HG03521 (cell line): ENCODE data around the gene TNFSF13.

ENCODE experiments used
- ATAC-seq: cut with Tn5 transposase; IDR thresholded peaks from one replicate; pipeline ENCODE4 v1.9.1; 2021; ENCODE audit warnings: mild to moderate bottlenecking, moderate library complexity; ENCODE audit not compliant: unreplicated experiment

TNFSF13 gene

GRCh38 chr17:7558544-7559319, at the start of gene TNFSF13:
Gene TNFSF13, plus strand, starts transcription at chr17:7558750. Its CDS starts 290 bp downstream, at chr17:7559040.
- ATAC-seq = no peak

- ATAC-seq = no peak
These were observed 49.7 kb upstream of the TNFSF13 start for GRCh38 chr17:7508846-7509245.

GRCh38 chr17:7509937-7510336, 48.6 kb upstream of the TNFSF13 start:
- ATAC-seq = no peak

- no peak for ATAC-seq
These were observed 47.4 kb upstream of the TNFSF13 start for GRCh38 chr17:7511108-7511507.

- ATAC-seq = no peak
These were observed 46.4 kb upstream of the TNFSF13 start for GRCh38 chr17:7512105-7512504.

GRCh38 chr17:7512824-7513540, 45.6 kb upstream of the TNFSF13 start:
- ATAC-seq = no peak

- ATAC-seq = no peak
These were observed 44.6 kb upstream of the TNFSF13 start for GRCh38 chr17:7513850-7514419.

- ATAC-seq = no peak
These were observed 42.5 kb upstream of the TNFSF13 start for GRCh38 chr17:7515911-7516610.

GRCh38 chr17:7523033-7523432, 35.5 kb upstream of the TNFSF13 start:
- ATAC-seq = no peak

- ATAC-seq = no peak
These were observed 29.7 kb upstream of the TNFSF13 start for GRCh38 chr17:7528842-7529241.

GRCh38 chr17:7530023-7530900, 28.3 kb upstream of the TNFSF13 start:
- ATAC-seq = no peak

- ATAC-seq = no peak
These were observed 20.5 kb upstream of the TNFSF13 start for GRCh38 chr17:7538050-7538449.

GRCh38 chr17:7538891-7539545, 19.5 kb upstream of the TNFSF13 start:
- ATAC-seq = no peak

GRCh38 chr17:7541074-7541621, 17.4 kb upstream of the TNFSF13 start:
- ATAC-seq = no peak

- ATAC-seq = no peak
These were observed 13.6 kb upstream of the TNFSF13 start for GRCh38 chr17:7544911-7545310.

- ATAC-seq = no peak
These were observed 9.8 kb upstream of the TNFSF13 start, which contains the start of gene TNFSF12 for GRCh38 chr17:7548585-7549400. Gene TNFSF12, plus strand, starts transcription at chr17:7549058. Its CDS starts 96 bp downstream, at chr17:7549154.

- ATAC-seq = no peak
These were observed 9.0 kb upstream of the TNFSF13 start for GRCh38 chr17:7549401-7550055.

GRCh38 chr17:7550344-7550743, 8.2 kb upstream of the TNFSF13 start:
- no peak for ATAC-seq
